H1 (cell line): ENCODE results near the gene SLX4. TPM values are rescaled to one million over a fixed set of nuclear protein-coding genes. Genes with fewer than 3 reads are reported as not detected.
A peak's percentile ranks its signal among the peaks of the same experiment; 100 is the strongest.

Experiments
- CTCF ChIA-PET: fragments of 300-600 bp; sonication (Branson Sonifier 250); formaldehyde crosslinking; loops from one replicate; lab custom pipeline; 2021; ENCODE audit not compliant: partially characterized antibody; lab: Charles Lee
- POLR2A ChIA-PET: fragments of 300-600 bp; sonication (Branson Sonifier 250); formaldehyde crosslinking; loops from one replicate; lab custom pipeline; 2021; ENCODE audit warnings: inconsistent platforms; ENCODE audit not compliant: partially characterized antibody; lab: Charles Lee
- DNase-seq, 2 experiments: peaks; one replicate each; pipeline versions ENCODE4 v3.0.0 to v3.0.0-alpha.2; 2010 to 2022; ENCODE audit warnings: low spot score in 2 of 2, low read depth in 1 of 2, mixed read lengths in 1 of 2
- FAIRE-seq: peaks from 2 replicates; lab custom pipeline; 2011; peaks lifted over from hg19 to GRCh38; lab: Jason Lieb, UNC
- H2AFZ ChIP-seq: 2 replicates; pipeline ENCODE4 v1.8.1; 2012; ENCODE audit warnings: low read length, inconsistent platforms
- H2AK5ac ChIP-seq: 2 replicates; pipeline ENCODE4 v1.6.1; 2013; ENCODE audit warnings: low read depth, low read length
- H2BK120ac ChIP-seq: replicated peaks from 2 replicates; pipeline ENCODE3; 2013; ENCODE audit warnings: low read depth, low read length, inconsistent platforms
- H2BK12ac ChIP-seq: 2 replicates; pipeline ENCODE4 v1.6.1; 2013; ENCODE audit warnings: low read depth, low read length
- H2BK15ac ChIP-seq: 2 replicates; pipeline ENCODE4 v1.6.1; 2013; ENCODE audit warnings: low read length
- H2BK20ac ChIP-seq: 2 replicates; pipeline ENCODE4 v1.6.1; 2013; ENCODE audit warnings: low read length
- H2BK5ac ChIP-seq: 2 replicates; pipeline ENCODE4 v1.6.1; 2013; ENCODE audit warnings: low read depth, low read length
- H3K14ac ChIP-seq: 2 replicates; pipeline ENCODE4 v1.6.1; 2013; ENCODE audit warnings: inconsistent platforms; ENCODE audit not compliant: insufficient read length
- H3K18ac ChIP-seq: 2 replicates; pipeline ENCODE4 v1.6.1; 2013; ENCODE audit warnings: low read length; ENCODE audit errors: extremely low read depth
- H3K23ac ChIP-seq: 2 replicates; pipeline ENCODE4 v1.6.1; 2013; ENCODE audit warnings: inconsistent platforms; ENCODE audit not compliant: insufficient read length
- H3K23me2 ChIP-seq: 2 replicates; pipeline ENCODE4 v1.6.1; 2013; ENCODE audit warnings: low read depth, low read length
- H3K27ac ChIP-seq: 2 replicates; pipeline ENCODE4 v1.6.1; 2011; ENCODE audit warnings: low read depth, low read length, inconsistent platforms
- H3K27me3 ChIP-seq, 4 experiments: replicated peaks in 1 of 4; 1 replicate in 1 of 4; 2 replicates in 3 of 4; pipeline versions ENCODE4 v1.6.1 to v1.8.1; 2011 to 2013; ENCODE audit warnings: low read length in 3 of 4, mild to moderate bottlenecking in 3 of 4, inconsistent platforms in 2 of 4, mixed read lengths in 2 of 4, moderate library complexity in 1 of 4; ENCODE audit not compliant: control insufficient read depth in 3 of 4, insufficient read depth in 3 of 4; ENCODE audit errors: extremely low read depth in 1 of 4
- H3K36me3 ChIP-seq, 4 experiments: 2 replicates each; pipeline versions ENCODE4 v1.6.1 to v1.8.1; 2011 to 2013; ENCODE audit warnings: mild to moderate bottlenecking in 4 of 4, low read length in 3 of 4, moderate library complexity in 2 of 4, control low read depth in 1 of 4, inconsistent platforms in 1 of 4; ENCODE audit not compliant: insufficient read depth in 4 of 4, control insufficient read depth in 2 of 4
- H3K4ac ChIP-seq: replicated peaks from 2 replicates; pipeline ENCODE3; 2013; ENCODE audit warnings: low read length, low read depth, mixed read lengths, inconsistent platforms; ENCODE audit not compliant: insufficient read length
- H3K4me1 ChIP-seq, 4 experiments: replicated peaks in 1 of 4; 1 replicate in 1 of 4; 2 replicates in 3 of 4; pipeline versions ENCODE4 v1.6.1 to v1.8.1; 2011 to 2013; ENCODE audit warnings: low read length in 3 of 4, inconsistent platforms in 2 of 4, mixed read lengths in 1 of 4; ENCODE audit not compliant: insufficient read depth in 4 of 4, control insufficient read depth in 3 of 4
- H3K4me2 ChIP-seq, 2 experiments: 2 replicates each; pipeline versions ENCODE4 v1.6.1 to v1.8.1; 2011 to 2013; ENCODE audit warnings: low read depth in 2 of 2, low read length in 2 of 2, control low read depth in 1 of 2, inconsistent platforms in 1 of 2, mild to moderate bottlenecking in 1 of 2; ENCODE audit not compliant: insufficient read depth in 1 of 2
- H3K4me3 ChIP-seq, 4 experiments: fragments of 200-600, 300-600 bp in 1 of 4; sonication (generic), shearing (Covaris generic), sonication (Bioruptor Twin) in 1 of 4; 2 replicates each; pipeline versions ENCODE4 v1.5.1 to v1.8.1; 2011 to 2016; ENCODE audit warnings: low read length in 4 of 4, low read depth in 3 of 4, control low read depth in 2 of 4, inconsistent platforms in 2 of 4, mild to moderate bottlenecking in 2 of 4, mixed read lengths in 1 of 4, moderate library complexity in 1 of 4; ENCODE audit not compliant: insufficient read depth in 2 of 4; ENCODE audit errors: extremely low read depth in 1 of 4
- H3K56ac ChIP-seq: replicated peaks from 2 replicates; pipeline ENCODE3; 2013; ENCODE audit warnings: low read depth, mild to moderate bottlenecking, mixed read lengths, low read length, inconsistent platforms; ENCODE audit not compliant: insufficient read length
- H3K79me1 ChIP-seq: 2 replicates; pipeline ENCODE4 v1.6.1; 2013; ENCODE audit warnings: low read depth, low read length, control low read depth
- H3K79me2 ChIP-seq, 2 experiments: 2 replicates each; pipeline versions ENCODE4 v1.6.1 to v1.8.1; 2012 to 2013; ENCODE audit warnings: low read length in 2 of 2, mild to moderate bottlenecking in 2 of 2, inconsistent platforms in 1 of 2; ENCODE audit not compliant: insufficient read depth in 2 of 2, control insufficient read depth in 1 of 2
- H3K9ac ChIP-seq, 4 experiments: replicated peaks in 1 of 4; 1 replicate in 1 of 4; 2 replicates in 3 of 4; pipeline versions ENCODE4 v1.6.1 to v1.8.1; 2011 to 2013; ENCODE audit warnings: low read depth in 3 of 4, low read length in 3 of 4, control low read depth in 2 of 4, mild to moderate bottlenecking in 2 of 4, moderate library complexity in 2 of 4, inconsistent platforms in 1 of 4; ENCODE audit errors: extremely low read depth in 1 of 4
- H3K9me3 ChIP-seq, 2 experiments: 2 replicates each; pipeline versions ENCODE4 v1.6.1 to v1.8.1; 2012 to 2013; ENCODE audit warnings: mild to moderate bottlenecking in 2 of 2, moderate library complexity in 2 of 2, control low read depth in 1 of 2, inconsistent platforms in 1 of 2, low read depth in 1 of 2, low read length in 1 of 2, mixed read lengths in 1 of 2; ENCODE audit not compliant: insufficient read depth in 2 of 2
- H4K20me1 ChIP-seq, 2 experiments: replicated peaks in 1 of 2; 2 replicates each; pipeline versions ENCODE3 to v1.8.1; 2011 to 2013; ENCODE audit warnings: inconsistent platforms in 2 of 2, low read length in 2 of 2, mild to moderate bottlenecking in 1 of 2; ENCODE audit not compliant: insufficient read depth in 2 of 2, control insufficient read depth in 1 of 2
- H4K5ac ChIP-seq: 2 replicates; pipeline ENCODE4 v1.6.1; 2013; ENCODE audit warnings: low read length, low read depth, mixed read lengths, inconsistent platforms; ENCODE audit not compliant: insufficient read length
- H4K8ac ChIP-seq: 2 replicates; pipeline ENCODE4 v1.8.0; 2013; ENCODE audit warnings: mild to moderate bottlenecking, moderate library complexity, low read length, inconsistent platforms; ENCODE audit not compliant: insufficient read depth; ENCODE audit errors: extremely low read depth
- H4K91ac ChIP-seq: replicated peaks from 2 replicates; pipeline ENCODE3; 2013; ENCODE audit warnings: low read length, mixed read lengths, inconsistent platforms; ENCODE audit not compliant: insufficient read length
- ASH2L ChIP-seq: fragments of 200-600, 300-600 bp; sonication (generic); IDR thresholded peaks from one replicate; pipeline ENCODE4 v1.7.1; 2017; ENCODE audit warnings: low read length
- CBX8 ChIP-seq: fragments of 300-800, 300-1000 bp; sonication (generic); IDR thresholded peaks from 2 replicates; pipeline ENCODE4 v1.7.1; 2016; ENCODE audit warnings: low read depth, low read length, borderline replicate concordance
- CEBPB ChIP-seq: IDR thresholded peaks from 2 replicates; pipeline ENCODE4 v1.6.1; 2012; ENCODE audit warnings: low read depth, low read length
- HDAC6 ChIP-seq: IDR thresholded peaks from one replicate; pipeline ENCODE4 v1.7.1; 2012; ENCODE audit warnings: low read depth, mild to moderate bottlenecking, inconsistent platforms, low read length, moderate library complexity
- KDM1A ChIP-seq: fragments of 200-600, 300-600 bp; sonication (generic); IDR thresholded peaks from 2 replicates; pipeline ENCODE4 v1.7.1; 2016; ENCODE audit warnings: mild to moderate bottlenecking, low read length, borderline replicate concordance
- KDM5A ChIP-seq: fragments of 200-600 bp; IDR thresholded peaks from 2 replicates; pipeline ENCODE4 v1.7.1; 2012; ENCODE audit warnings: mild to moderate bottlenecking, low read length, inconsistent platforms, mixed read lengths
- NRF1 ChIP-seq: IDR thresholded peaks from 2 replicates; pipeline ENCODE4 v1.6.1; 2011; ENCODE audit warnings: mild to moderate bottlenecking, low read depth, low read length, improper control_type of control experiment
- PHF8 ChIP-seq: fragments of 200-600 bp; sonication (generic); conservative IDR thresholded peaks from 2 replicates; pipeline ENCODE4 v1.7.1; 2012; ENCODE audit warnings: low read depth, mild to moderate bottlenecking, inconsistent platforms, low read length, moderate library complexity
- SIX5 ChIP-seq: IDR thresholded peaks from 2 replicates; pipeline ENCODE4 v1.6.1; 2011; ENCODE audit warnings: mild to moderate bottlenecking, low read depth, low read length
- SRF ChIP-seq: IDR thresholded peaks from 2 replicates; pipeline ENCODE4 v1.6.1; 2011; ENCODE audit warnings: mild to moderate bottlenecking, low read depth, low read length, moderate library complexity
- SUZ12 ChIP-seq: fragments of 200-600 bp; sonication (generic); IDR thresholded peaks from 2 replicates; pipeline ENCODE4 v1.6.1; 2012; ENCODE audit warnings: mild to moderate bottlenecking, inconsistent platforms, low read length, moderate library complexity, mixed read lengths
- TEAD4 ChIP-seq: IDR thresholded peaks from 2 replicates; pipeline ENCODE4 v1.6.1; 2012; ENCODE audit warnings: low read depth, low read length, inconsistent platforms, mixed read lengths
- ZNF274 ChIP-seq: IDR thresholded peaks from 2 replicates; pipeline ENCODE4 v1.7.0; 2012; ENCODE audit warnings: low read length, borderline replicate concordance; ENCODE audit errors: extremely low read depth
- WGBS, 2 experiments: shearing (Covaris generic) in 1 of 2; methylation state at CpG; one replicate each; pipeline versions ENCODE4 v1.1.6 to v1.1.7; 2013 to 2015; ENCODE audit warnings: low lambda C conversion rate in 2 of 2, mixed read lengths in 2 of 2, inconsistent platforms in 1 of 2, low coverage in 1 of 2, missing lambda C conversion rate in 1 of 2; ENCODE audit not compliant: insufficient replicate concordance in 2 of 2, insufficient coverage in 1 of 2, insufficient read length in 1 of 2; ENCODE audit errors: extremely low coverage in 1 of 2, missing lambda C conversion rate in 1 of 2; 5-methylcytosine and 5-hydroxymethylcytosine counted together
- polyA plus RNA-seq, 7 experiments: library from polyadenylated mRNA; depleted of rRNA in 3 of 7; stranded (reverse) in 5 of 7; unstranded in 2 of 7; fragments of >200 nt in 5 of 7; fragments of 200-250 nt in 2 of 7; gene quantifications; 1 replicate in 5 of 7; 2 replicates in 1 of 7; 4 replicates in 1 of 7; pipeline versions ENCODE4 v1.2.1 to v1.2.3, GENCODE V29; 2011 to 2013; ENCODE audit warnings: missing spikeins in 2 of 7, mixed read lengths in 2 of 7
- total RNA-seq: library from RNA; stranded (reverse); fragmentation: NEBNext Ultra II Directional; extraction: Animal tissue kit (Norgen Biotek cat#: 25700); gene quantifications from 2 replicates; pipeline ENCODE4 v1.2.1, GENCODE V29; 2021
- TF ChIP-seq, protein P1 (sequence below): IDR thresholded peaks from 2 replicates; pipeline ENCODE4 v1.6.1; 2011; ENCODE audit warnings: low read depth, mild to moderate bottlenecking, low read length; ENCODE audit not compliant: insufficient read depth

Gene SLX4
- total and polyA plus RNA-seq, 2 of the 8 experiments (the other 6 are each of a cell fraction or from before 2014, with no cell fraction given): 4.4 to 11.4 TPM

DNA sequence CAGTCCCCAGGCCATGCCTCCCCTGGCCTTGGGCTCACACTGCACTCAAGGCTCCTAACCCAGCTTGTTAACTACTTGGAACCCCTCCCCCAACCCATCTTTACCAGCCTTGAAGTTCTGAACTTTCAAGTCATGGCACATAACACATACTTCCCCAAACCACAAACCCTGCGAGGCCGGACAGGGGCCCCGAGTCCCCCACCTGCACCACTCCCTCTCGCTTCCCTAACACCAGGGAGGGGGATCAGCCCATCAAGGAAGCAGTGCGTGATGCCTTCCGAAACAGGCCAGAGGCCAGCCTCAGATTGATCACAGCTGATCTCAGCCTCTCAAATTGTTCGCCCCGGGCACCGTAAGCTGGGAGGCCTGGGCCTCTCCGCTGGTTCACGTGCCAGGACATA, 31.2 kb downstream of the SLX4 start:
- WGBS, 2 experiments: 98% methylated on average over 11 of the region's 11 CpGs; no CpG with 5 or more reads in 1 of the 2 experiments
- H3K27ac ChIP-seq: no peak overlapping the region
- no peak overlapping the region for H3K18ac ChIP-seq
- FAIRE-seq: no peak
- no peak overlapping the region for H4K91ac ChIP-seq
- H4K20me1 ChIP-seq: peaks cover 0 to 2% of the 10 kb centered on the region in 2 experiments
- no peak overlapping the region for H3K4me3 ChIP-seq
- no peak overlapping the region for H3K4ac ChIP-seq
- POLR2A ChIA-PET: interaction anchor here (0.7 to 1.6 kb wide), 5 partner anchors 9 to 95 kb away, joined by 3 to 7 read pairs (median 3); no protein-coding TSS in a partner anchor
- no peak overlapping the region for H4K5ac ChIP-seq
- no peak overlapping the region for H2AFZ ChIP-seq
- no peaks in the 10 kb centered on the region for H3K27me3 ChIP-seq
- H3K4me2 ChIP-seq: no peak overlapping the region
- no peaks in the 10 kb centered on the region; the same call in 1 of the 2 replicates for H3K23me2 ChIP-seq
- H3K14ac ChIP-seq: no peak overlapping the region
- CTCF ChIA-PET: interaction anchor here (1.1 kb wide), 2 partner anchors 53 to 97 kb away, joined by 3 to 4 read pairs; no protein-coding TSS in a partner anchor
- no peaks in the 10 kb centered on the region for H3K79me2 ChIP-seq
- no peak overlapping the region for H3K56ac ChIP-seq
- H3K4me1 ChIP-seq: peaks cover 0 to 9% (median 7%) of the 10 kb centered on the region in 4 experiments; a peak in 6 of 7 replicates
- H2BK5ac ChIP-seq: peak overlapping the region; percentile 60
- H2BK12ac ChIP-seq: peak overlapping the region; percentile 50; the same call in 1 of the 2 replicates
- H3K9me3 ChIP-seq: no peaks in the 10 kb centered on the region
- H3K23ac ChIP-seq: no peak overlapping the region
- no peak overlapping the region; a peak in 1 of 7 replicates for H3K9ac ChIP-seq
- no peak overlapping the region for H2AK5ac ChIP-seq
- H2BK15ac ChIP-seq: no peak overlapping the region
- H3K79me1 ChIP-seq: no peaks in the 10 kb centered on the region
- H2BK20ac ChIP-seq: no peak overlapping the region
- DNase-seq: no peak
- H2BK120ac ChIP-seq: no peak overlapping the region
- H4K8ac ChIP-seq: no peak overlapping the region
- H3K36me3 ChIP-seq: peaks cover 0 to 10% (median 3%) of the 10 kb centered on the region in 4 experiments; a peak in 2 of 8 replicates
- TF ChIP-seq KDM1A (no peak), KDM5A (no peak), HDAC6 (no peak), PHF8 (no peak), SUZ12 (no peak), ASH2L (no peak), CEBPB (no peak), NRF1 (no peak), SIX5 (no peak), ZNF274 (no peak), CBX8 (no peak), SRF (no peak), TEAD4 (no peak)
- TF ChIP-seq, protein P1, sequence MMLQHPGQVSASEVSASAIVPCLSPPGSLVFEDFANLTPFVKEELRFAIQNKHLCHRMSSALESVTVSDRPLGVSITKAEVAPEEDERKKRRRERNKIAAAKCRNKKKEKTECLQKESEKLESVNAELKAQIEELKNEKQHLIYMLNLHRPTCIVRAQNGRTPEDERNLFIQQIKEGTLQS: no peak
